Neural progenitor cell (in vitro differentiated cells): Measurements from ENCODE around the gene GRID1.

ENCODE experiments used
- EZH2 ChIP-seq: fragments of 200-600 bp; sonication (generic); IDR thresholded peaks from 2 replicates; pipeline ENCODE4 v1.6.1; 2017; ENCODE audit warnings: antibody characterized with exemption, mild to moderate bottlenecking, moderate library complexity
- EZH2phosphoT487 ChIP-seq: fragments of 200-600 bp; sonication (generic); IDR thresholded peaks from 2 replicates; pipeline ENCODE4 v1.6.1; 2017; ENCODE audit warnings: antibody characterized with exemption
- TF ChIP-seq, protein P1 (sequence below): fragments of 200-600 bp; sonication (generic); IDR thresholded peaks from 2 replicates; pipeline ENCODE4 v1.5.1; 2017; ENCODE audit warnings: antibody characterized with exemption, mild to moderate bottlenecking

GRCh38 chr10:86017841-86018734 lies 348.5 kb downstream of the GRID1 start:
- TF ChIP-seq, protein P1, sequence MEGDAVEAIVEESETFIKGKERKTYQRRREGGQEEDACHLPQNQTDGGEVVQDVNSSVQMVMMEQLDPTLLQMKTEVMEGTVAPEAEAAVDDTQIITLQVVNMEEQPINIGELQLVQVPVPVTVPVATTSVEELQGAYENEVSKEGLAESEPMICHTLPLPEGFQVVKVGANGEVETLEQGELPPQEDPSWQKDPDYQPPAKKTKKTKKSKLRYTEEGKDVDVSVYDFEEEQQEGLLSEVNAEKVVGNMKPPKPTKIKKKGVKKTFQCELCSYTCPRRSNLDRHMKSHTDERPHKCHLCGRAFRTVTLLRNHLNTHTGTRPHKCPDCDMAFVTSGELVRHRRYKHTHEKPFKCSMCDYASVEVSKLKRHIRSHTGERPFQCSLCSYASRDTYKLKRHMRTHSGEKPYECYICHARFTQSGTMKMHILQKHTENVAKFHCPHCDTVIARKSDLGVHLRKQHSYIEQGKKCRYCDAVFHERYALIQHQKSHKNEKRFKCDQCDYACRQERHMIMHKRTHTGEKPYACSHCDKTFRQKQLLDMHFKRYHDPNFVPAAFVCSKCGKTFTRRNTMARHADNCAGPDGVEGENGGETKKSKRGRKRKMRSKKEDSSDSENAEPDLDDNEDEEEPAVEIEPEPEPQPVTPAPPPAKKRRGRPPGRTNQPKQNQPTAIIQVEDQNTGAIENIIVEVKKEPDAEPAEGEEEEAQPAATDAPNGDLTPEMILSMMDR = no peak
- TF ChIP-seq EZH2 = no peak
- TF ChIP-seq EZH2phosphoT487 = no peak
